Fibroblast of lung (primary cell): ENCODE results near the gene STPG1.

Source experiments
- EZH2 ChIP-seq: IDR thresholded peaks from 2 replicates; pipeline ENCODE4 v1.5.1; 2012; ENCODE audit warnings: low read length, control low read depth, mild to moderate bottlenecking; ENCODE audit errors: missing control alignments
- TF ChIP-seq, protein P1 (sequence below), 2 donors: IDR thresholded peaks in 1 of 2; conservative IDR thresholded peaks in 1 of 2; 1 replicate in 1 of 2; 2 replicates in 1 of 2; pipeline ENCODE4 v1.5.1; 2011 to 2012; ENCODE audit warnings: low read length in 2 of 2, control low read depth in 1 of 2, inconsistent platforms in 1 of 2, low read depth in 1 of 2, mild to moderate bottlenecking in 1 of 2

DNA sequence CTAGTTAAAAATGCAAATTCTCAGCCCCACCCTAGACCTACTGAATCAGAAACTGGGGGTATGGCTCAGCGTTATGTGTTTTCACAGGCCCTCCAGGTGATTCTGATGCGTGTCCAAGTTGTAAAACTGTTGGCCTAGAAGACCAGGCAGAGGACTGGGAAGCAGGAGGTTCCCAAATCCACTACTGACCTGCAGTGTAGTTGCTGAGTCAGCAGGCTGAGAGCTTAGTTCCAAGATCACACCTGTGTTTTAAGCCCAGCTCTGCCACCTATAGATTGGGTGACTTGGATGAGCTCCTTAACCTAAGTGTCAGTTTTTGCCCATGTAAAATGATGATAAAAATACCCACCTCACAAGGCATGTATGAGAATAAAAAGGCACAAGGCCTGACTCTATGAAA, 90.3 kb downstream of the STPG1 start:
- TF ChIP-seq, protein P1, sequence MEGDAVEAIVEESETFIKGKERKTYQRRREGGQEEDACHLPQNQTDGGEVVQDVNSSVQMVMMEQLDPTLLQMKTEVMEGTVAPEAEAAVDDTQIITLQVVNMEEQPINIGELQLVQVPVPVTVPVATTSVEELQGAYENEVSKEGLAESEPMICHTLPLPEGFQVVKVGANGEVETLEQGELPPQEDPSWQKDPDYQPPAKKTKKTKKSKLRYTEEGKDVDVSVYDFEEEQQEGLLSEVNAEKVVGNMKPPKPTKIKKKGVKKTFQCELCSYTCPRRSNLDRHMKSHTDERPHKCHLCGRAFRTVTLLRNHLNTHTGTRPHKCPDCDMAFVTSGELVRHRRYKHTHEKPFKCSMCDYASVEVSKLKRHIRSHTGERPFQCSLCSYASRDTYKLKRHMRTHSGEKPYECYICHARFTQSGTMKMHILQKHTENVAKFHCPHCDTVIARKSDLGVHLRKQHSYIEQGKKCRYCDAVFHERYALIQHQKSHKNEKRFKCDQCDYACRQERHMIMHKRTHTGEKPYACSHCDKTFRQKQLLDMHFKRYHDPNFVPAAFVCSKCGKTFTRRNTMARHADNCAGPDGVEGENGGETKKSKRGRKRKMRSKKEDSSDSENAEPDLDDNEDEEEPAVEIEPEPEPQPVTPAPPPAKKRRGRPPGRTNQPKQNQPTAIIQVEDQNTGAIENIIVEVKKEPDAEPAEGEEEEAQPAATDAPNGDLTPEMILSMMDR (conservative IDR thresholded peaks at IDR 0.05 in 1 of 2, IDR thresholded peaks at IDR 0.05 in 1 of 2; ENCODE audit: low read depth in 1 of 2, low read length in 2 of 2): no peak
- no peak for TF ChIP-seq EZH2
